Endothelial cell of umbilical vein (primary cell): ENCODE results near the gene ETFA.

Experiments
- CTCF ChIP-seq, 2 donors: IDR thresholded peaks; 1 replicate in 1 of 2; 2 replicates in 1 of 2; pipeline ENCODE4 v1.5.1; 2011; ENCODE audit warnings: low read length in 2 of 2, mild to moderate bottlenecking in 2 of 2, moderate library complexity in 2 of 2, control low read depth in 1 of 2, inconsistent platforms in 1 of 2, low read depth in 1 of 2; ENCODE audit not compliant: insufficient read depth in 1 of 2; ENCODE audit errors: extremely low read depth in 1 of 2
- MAX ChIP-seq: IDR thresholded peaks from 2 replicates; pipeline ENCODE4 v1.6.1; 2011; ENCODE audit not compliant: insufficient read depth, insufficient read length

- TF ChIP-seq CTCF (IDR thresholded peaks at IDR 0.05; ENCODE audit: extremely low read depth in 1 of 2, insufficient read depth in 1 of 2, low read depth in 1 of 2, low read length in 2 of 2) (no peak), MAX (no peak)
Measured at GRCh38 chr15:76359152-76359551, 47.9 kb upstream of the ETFA start.
